PC-9 (cell line): ENCODE measurements around the gene ATP2B3. TPM values are rescaled to one million over a fixed set of nuclear protein-coding genes. Genes with fewer than 3 reads are reported as not detected.

ENCODE experiments used
- BruUV-seq: library from RNA; stranded (reverse); fragments of 400-500 nt; replicated peaks from 2 replicates; lab custom pipeline; 2021; lab: Mats Ljungman, UMichigan
- CTCF ChIA-PET: fragments of 300-600 bp; sonication (Branson Sonifier 250); formaldehyde crosslinking; loops from one replicate; lab custom pipeline; 2022; ENCODE audit warnings: antibody characterized with exemption; lab: Charles Lee
- POLR2A ChIA-PET: fragments of 300-600 bp; sonication (Branson Sonifier 250); formaldehyde crosslinking; loops from one replicate; lab custom pipeline; 2022; ENCODE audit warnings: antibody characterized with exemption; ENCODE audit not compliant: unreplicated experiment; lab: Charles Lee
- DNase-seq, 2 experiments: peaks; one replicate each; pipeline versions ENCODE4 v3.0.0 to v3.0.0-alpha.2; 2015 to 2022; ENCODE audit warnings: mixed read lengths in 1 of 2
- H2AFZ ChIP-seq: fragments of 200-600 bp; sonication (generic); 2 replicates; pipeline ENCODE4 v1.8.1; 2017; ENCODE audit warnings: antibody characterized with exemption
- H3F3A ChIP-seq: fragments of 200-600 bp; sonication (generic); 2 replicates; pipeline ENCODE4 v1.8.1; 2017; ENCODE audit warnings: antibody characterized with exemption, mild to moderate bottlenecking, low read depth; ENCODE audit not compliant: insufficient read depth
- H3K27ac ChIP-seq: fragments of 200-600 bp; sonication (generic); 2 replicates; pipeline ENCODE4 v1.6.1; 2016; ENCODE audit warnings: mixed run types
- H3K27me3 ChIP-seq: fragments of 200-600 bp; sonication (generic); 2 replicates; pipeline ENCODE4 v1.6.1; 2016; ENCODE audit warnings: low read depth, mixed run types; ENCODE audit not compliant: insufficient read depth
- H3K36me3 ChIP-seq: fragments of 200-600 bp; sonication (generic); 2 replicates; pipeline ENCODE4 v1.6.1; 2016; ENCODE audit warnings: low read depth, mixed run types
- H3K4me1 ChIP-seq: fragments of 200-600 bp; sonication (generic); replicated peaks from 2 replicates; pipeline ENCODE4 v1.6.1; 2016; ENCODE audit warnings: mixed run types; ENCODE audit not compliant: insufficient read depth
- H3K4me2 ChIP-seq: fragments of 200-600 bp; sonication (generic); 2 replicates; pipeline ENCODE4 v1.6.1; 2017; ENCODE audit warnings: mixed run types
- H3K4me3 ChIP-seq: fragments of 200-600 bp; sonication (generic); 2 replicates; pipeline ENCODE4 v1.6.1; 2016; ENCODE audit warnings: mixed run types
- H3K79me2 ChIP-seq: fragments of 200-600 bp; sonication (generic); 2 replicates; pipeline ENCODE4 v1.6.1; 2017; ENCODE audit warnings: low read depth, mixed run types
- H3K9me2 ChIP-seq: fragments of 200-600 bp; sonication (generic); 2 replicates; pipeline ENCODE4 v1.8.1; 2017; ENCODE audit warnings: mild to moderate bottlenecking; ENCODE audit not compliant: insufficient read depth
- H3K9me3 ChIP-seq: fragments of 200-600 bp; sonication (generic); 2 replicates; pipeline ENCODE4 v1.8.1; 2016; ENCODE audit warnings: low read depth; ENCODE audit not compliant: insufficient read depth
- H4K20me1 ChIP-seq: fragments of 200-600 bp; sonication (generic); 2 replicates; pipeline ENCODE4 v1.8.1; 2017; ENCODE audit not compliant: insufficient read depth
- EZH2 ChIP-seq: fragments of 200-600 bp; sonication (generic); IDR thresholded peaks from 2 replicates; pipeline ENCODE4 v1.8.0; 2017; ENCODE audit warnings: antibody characterized with exemption, low read depth
- intact Hi-C: fragments of 100-400 bp; cut with micrococcal nuclease; formaldehyde crosslinking; loops from one replicate; pipeline ENCODE4 v1.10.0; 2022; ENCODE audit not compliant: unreplicated experiment
- total RNA-seq: library from RNA; stranded (reverse); gene quantifications from 2 replicates; pipeline ENCODE4 v1.2.3, GENCODE V29; 2021
- TF ChIP-seq, protein P1 (sequence below): fragments of 200-600 bp; sonication (generic); conservative IDR thresholded peaks from 2 replicates; pipeline ENCODE4 v1.6.1; 2017; ENCODE audit warnings: mixed run types, antibody characterized with exemption, mild to moderate bottlenecking, moderate library complexity

ATP2B3 gene
- total RNA-seq, 1 experiment from 2014 or later = not detected

DNA sequence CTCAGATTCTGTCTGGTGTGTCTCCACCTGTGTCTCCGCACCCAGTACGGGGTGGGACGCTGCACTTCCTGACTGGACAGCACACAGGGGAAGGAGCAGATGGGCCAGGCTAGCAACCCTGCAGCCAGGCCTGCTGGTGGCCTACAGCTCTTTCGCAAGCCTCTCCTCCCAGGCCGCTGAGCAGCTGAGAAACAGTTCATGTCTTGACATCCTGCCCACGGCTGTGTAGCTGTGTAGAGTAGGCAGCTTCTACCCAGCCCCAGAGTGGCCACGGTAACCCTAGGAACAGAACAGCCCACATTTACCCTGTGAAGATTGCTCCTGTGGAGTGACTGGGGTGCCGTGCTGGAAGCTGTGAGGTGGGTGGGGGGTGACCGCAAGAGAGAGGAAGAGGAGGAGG is 42.6 kb downstream of the ATP2B3 start:
- intact Hi-C loops = loop anchor here (5.0 kb wide), 1 partner anchor 387 kb away; no protein-coding TSS in a partner anchor
- Histone ChIP-seq H3K79me2 (no peaks in the 10 kb centered on the region), H3K27ac (no peak overlapping the region), H3K9me3 (no peaks in the 10 kb centered on the region), H3K4me1 (no peaks in the 10 kb centered on the region), H3K9me2 (no peaks in the 10 kb centered on the region), H2AFZ (no peak overlapping the region), H3K36me3 (no peaks in the 10 kb centered on the region), H4K20me1 (no peaks in the 10 kb centered on the region), H3K4me3 (no peak overlapping the region), H3K27me3 (peaks cover 73% of the 10 kb centered on the region), H3K4me2 (no peak overlapping the region), H3F3A (no peaks in the 10 kb centered on the region)
- BruUV-seq = no TSS peak
- DNase-seq = no peak
- ChIA-PET POLR2A (no interaction called here), CTCF (no interaction called here)
- TF ChIP-seq, protein P1, sequence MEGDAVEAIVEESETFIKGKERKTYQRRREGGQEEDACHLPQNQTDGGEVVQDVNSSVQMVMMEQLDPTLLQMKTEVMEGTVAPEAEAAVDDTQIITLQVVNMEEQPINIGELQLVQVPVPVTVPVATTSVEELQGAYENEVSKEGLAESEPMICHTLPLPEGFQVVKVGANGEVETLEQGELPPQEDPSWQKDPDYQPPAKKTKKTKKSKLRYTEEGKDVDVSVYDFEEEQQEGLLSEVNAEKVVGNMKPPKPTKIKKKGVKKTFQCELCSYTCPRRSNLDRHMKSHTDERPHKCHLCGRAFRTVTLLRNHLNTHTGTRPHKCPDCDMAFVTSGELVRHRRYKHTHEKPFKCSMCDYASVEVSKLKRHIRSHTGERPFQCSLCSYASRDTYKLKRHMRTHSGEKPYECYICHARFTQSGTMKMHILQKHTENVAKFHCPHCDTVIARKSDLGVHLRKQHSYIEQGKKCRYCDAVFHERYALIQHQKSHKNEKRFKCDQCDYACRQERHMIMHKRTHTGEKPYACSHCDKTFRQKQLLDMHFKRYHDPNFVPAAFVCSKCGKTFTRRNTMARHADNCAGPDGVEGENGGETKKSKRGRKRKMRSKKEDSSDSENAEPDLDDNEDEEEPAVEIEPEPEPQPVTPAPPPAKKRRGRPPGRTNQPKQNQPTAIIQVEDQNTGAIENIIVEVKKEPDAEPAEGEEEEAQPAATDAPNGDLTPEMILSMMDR = no peak
- no peak for TF ChIP-seq EZH2

DNA sequence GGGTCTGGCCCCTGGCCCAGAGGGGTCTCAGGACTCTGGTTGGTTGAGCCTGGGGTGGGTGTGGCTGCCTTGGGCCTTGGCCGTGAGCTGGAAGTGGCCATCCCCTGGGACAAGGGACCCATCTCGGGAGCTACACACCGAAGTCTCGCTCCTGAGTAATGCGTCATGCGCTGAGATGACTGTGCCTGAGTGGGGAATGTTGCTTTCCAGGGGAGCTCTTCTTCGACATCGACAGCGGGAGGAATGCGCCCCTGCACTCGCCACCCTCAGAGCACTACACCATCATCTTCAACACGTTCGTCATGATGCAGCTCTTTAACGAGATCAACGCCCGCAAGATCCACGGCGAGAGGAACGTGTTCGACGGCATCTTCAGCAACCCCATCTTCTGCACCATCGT is 43.0 kb downstream of the ATP2B3 start:
- no peaks in the 10 kb centered on the region for H3K9me2 ChIP-seq
- no peaks in the 10 kb centered on the region for H3K79me2 ChIP-seq
- H3F3A ChIP-seq = no peaks in the 10 kb centered on the region
- POLR2A ChIA-PET = no interaction called here
- no peak for DNase-seq
- intact Hi-C loops = no loop called here
- H3K4me1 ChIP-seq = no peaks in the 10 kb centered on the region
- H3K4me2 ChIP-seq = no peak overlapping the region
- H3K27me3 ChIP-seq = peaks cover 73% of the 10 kb centered on the region
- no peak overlapping the region for H3K4me3 ChIP-seq
- no peak overlapping the region for H2AFZ ChIP-seq
- CTCF ChIA-PET = no interaction called here
- H3K9me3 ChIP-seq = no peaks in the 10 kb centered on the region
- TF ChIP-seq, protein P1 = no peak
- TF ChIP-seq EZH2 = no peak
- H4K20me1 ChIP-seq = no peaks in the 10 kb centered on the region
- no TSS peak for BruUV-seq
- H3K36me3 ChIP-seq = no peaks in the 10 kb centered on the region
- no peak overlapping the region for H3K27ac ChIP-seq

DNA sequence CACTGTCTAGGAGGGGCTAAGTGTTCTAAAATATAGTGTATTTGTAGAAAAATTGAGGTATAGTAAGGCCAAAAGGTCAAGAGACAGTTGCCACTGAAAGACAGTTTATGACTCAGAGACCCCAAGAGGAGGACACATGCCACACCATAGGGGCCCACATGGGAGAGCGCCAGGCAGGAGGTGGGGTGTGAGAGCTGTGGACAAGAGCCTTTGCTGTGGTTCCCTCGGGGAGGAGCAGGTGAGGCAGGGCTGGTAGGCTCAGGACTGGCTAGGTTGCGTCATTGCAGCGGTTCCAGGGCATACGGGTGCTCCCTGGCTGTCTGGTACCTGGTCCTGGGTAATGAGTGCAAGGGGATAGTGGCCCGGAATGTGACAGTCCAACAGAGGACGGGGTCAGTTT is 43.9 kb downstream of the ATP2B3 start:
- no TSS peak for BruUV-seq
- no peak overlapping the region for H3K4me2 ChIP-seq
- ChIA-PET CTCF (no interaction called here), POLR2A (no interaction called here)
- no peak overlapping the region for H3K27ac ChIP-seq
- no peaks in the 10 kb centered on the region for H3K79me2 ChIP-seq
- TF ChIP-seq, protein P1 = no peak
- TF ChIP-seq EZH2 = no peak
- intact Hi-C loops = no loop called here
- H3K4me3 ChIP-seq = no peak overlapping the region
- H3K27me3 ChIP-seq = peaks cover 73% of the 10 kb centered on the region
- H3K4me1 ChIP-seq = no peaks in the 10 kb centered on the region
- no peak overlapping the region for H2AFZ ChIP-seq
- no peaks in the 10 kb centered on the region for H3K36me3 ChIP-seq
- H3K9me2 ChIP-seq = no peaks in the 10 kb centered on the region
- H3F3A ChIP-seq = no peaks in the 10 kb centered on the region
- H3K9me3 ChIP-seq = no peaks in the 10 kb centered on the region
- no peaks in the 10 kb centered on the region for H4K20me1 ChIP-seq
- no peak for DNase-seq
